ENCODE data around the gene CSF1R. TPM values are rescaled to one million over a fixed set of nuclear protein-coding genes. Genes with fewer than 3 reads are reported as not detected.

Gene CSF1R
- polyA plus RNA-seq, 2 of the 4 experiments (the other 2 are of a cell fraction), result 0.06 TPM; not detected in 1

- no peak overlapping the region for H3K4me2 ChIP-seq
- ChIA-PET CTCF (interaction anchor here (0.6 to 1.2 kb wide), 4 partner anchors 10 to 18 kb away, joined by 3 to 4 read pairs (median 3); no protein-coding TSS in a partner anchor), POLR2A (no interaction called here)
- ATAC-seq (no peak), FAIRE-seq (no peak), DNase-seq (ENCODE audit: low read depth in 1 of 2, low spot score in 1 of 2) (no peak)
- TF ChIP-seq POLR2AphosphoS2 (conservative IDR thresholded peaks at IDR 0.05; ENCODE audit: low read length) (no peak), NR3C1 (IDR thresholded peaks at IDR 0.05) (no peak), RFX5 (IDR thresholded peaks at IDR 0.05) (no peak), PHF8 (IDR thresholded peaks at IDR 0.05; ENCODE audit: borderline replicate concordance, low read depth) (no peak), ESRRA (IDR thresholded peaks at IDR 0.05; ENCODE audit: borderline replicate concordance, low read length) (no peak)
- no peak overlapping the region for H3K27ac ChIP-seq
- no peak overlapping the region for H3K4me3 ChIP-seq
- H3K4me1 ChIP-seq, result peaks cover 16% of the 10 kb centered on the region
- 90% methylated on average over 9 of the region's 9 CpGs for WGBS (ENCODE audit: missing lambda C conversion rate)
- no peaks in the 10 kb centered on the region for H3K9me3 ChIP-seq
Observed at GRCh38 chr5:150024346-150024984, 61.9 kb downstream of the CSF1R start.

- ATAC-seq, result no peak
- WGBS (ENCODE audit: missing lambda C conversion rate), result 78% methylated on average over 1 of the region's 1 CpG
Observed at GRCh38 chr5:150023136-150023535, 63.2 kb downstream of the CSF1R start.

GRCh38 chr5:150022681-150023080, 63.7 kb downstream of the CSF1R start:
- no peak overlapping the region for H3K27ac ChIP-seq
- CTCF ChIA-PET, result interaction anchor here (0.6 to 2.2 kb wide), 3 partner anchors 29 to 196 kb away, joined by 3 to 7 read pairs (median 3); no protein-coding TSS in a partner anchor
- no peaks in the 10 kb centered on the region for H3K9me3 ChIP-seq
- DNase-seq (ENCODE audit: low read depth in 1 of 2, low spot score in 1 of 2) (no peak), FAIRE-seq (no peak), ATAC-seq (no peak)
- H3K4me1 ChIP-seq, result peaks cover 19% of the 10 kb centered on the region
- peak overlapping the region; percentile 27; the same call in 1 of the 3 replicates for H3K4me2 ChIP-seq
- WGBS (ENCODE audit: missing lambda C conversion rate), result 82% methylated on average over 2 of the region's 2 CpGs
- H3K4me3 ChIP-seq, result no peak overlapping the region
- POLR2A ChIA-PET, result no interaction called here
- no peak for TF ChIP-seq CHD2 (IDR thresholded peaks at IDR 0.05; ENCODE audit: low read length, partially characterized antibody)
- TF ChIP-seq RCOR1 (IDR thresholded peaks at IDR 0.05; ENCODE audit: low read depth, low read length), result no peak
- no peak for TF ChIP-seq RARB (CRISPR knock-in tag; IDR thresholded peaks at IDR 0.05)
- no peak for TF ChIP-seq HOXB5 (CRISPR knock-in tag; IDR thresholded peaks at IDR 0.05)
- TF ChIP-seq ZC3H11A (IDR thresholded peaks at IDR 0.05), result no peak
- no peak for TF ChIP-seq REST (IDR thresholded peaks at IDR 0.05)
- no peak for TF ChIP-seq PHF8 (IDR thresholded peaks at IDR 0.05; ENCODE audit: borderline replicate concordance, low read depth)
- TF ChIP-seq MAX (IDR thresholded peaks at IDR 0.05), result no peak

More at GRCh38 chr5:150023136-150023535, 63.2 kb downstream of the CSF1R start:
- H3K9me3 ChIP-seq, result no peaks in the 10 kb centered on the region
- no peak overlapping the region for H3K4me2 ChIP-seq
- no peak overlapping the region for H3K4me3 ChIP-seq
- peaks cover 16% of the 10 kb centered on the region for H3K4me1 ChIP-seq
- FAIRE-seq (no peak), DNase-seq (ENCODE audit: low read depth in 1 of 2, low spot score in 1 of 2) (no peak)
- H3K27ac ChIP-seq, result no peak overlapping the region
- CTCF ChIA-PET, result interaction anchor here (0.6 to 2.2 kb wide), 5 partner anchors 11 to 32 kb away, joined by 3 to 7 read pairs (median 3); no protein-coding TSS in a partner anchor
- POLR2A ChIA-PET, result no interaction called here
- TF ChIP-seq REST (IDR thresholded peaks at IDR 0.05) (no peak), GATA3 (IDR thresholded peaks at IDR 0.05; ENCODE audit: borderline replicate concordance) (no peak), MYC (IDR thresholded peaks at IDR 0.05; ENCODE audit: borderline replicate concordance, low read length) (no peak), TP53 (CRISPR knock-in tag; IDR thresholded peaks at IDR 0.05) (no peak), EHF (CRISPR knock-in tag; IDR thresholded peaks at IDR 0.05) (no peak), JUN (IDR thresholded peaks at IDR 0.05) (no peak), ESRRA (IDR thresholded peaks at IDR 0.05; ENCODE audit: borderline replicate concordance, low read length) (no peak), ZSCAN20 (CRISPR knock-in tag; IDR thresholded peaks at IDR 0.05) (no peak), FOSL2 (IDR thresholded peaks at IDR 0.05) (no peak), FOSL2 (CRISPR knock-in tag; IDR thresholded peaks at IDR 0.05) (no peak)

Data from A549 (cell line).